Activated CD4-positive, CD25-positive, alpha-beta regulatory T cell treated with anti-CD3 and anti-CD28 coated beads, Interleukin-2, amount 50 U/mL, for 72 hours (primary cell): ENCODE measurements around the gene NHERF2.

ENCODE experiments used
- DNase-seq: peaks from one replicate; pipeline ENCODE4 v3.0.0; 2021

NHERF2 gene

GRCh38 chr16:2042171-2042985, 15.7 kb downstream of the NHERF2 start:
- DNase-seq = no peak

GRCh38 chr16:2042986-2043666, 16.4 kb downstream of the NHERF2 start:
- no peak for DNase-seq

GRCh38 chr16:2043667-2044451, 17.2 kb downstream of the NHERF2 start:
- DNase-seq = no peak

GRCh38 chr16:2044541-2044940, 17.8 kb downstream of the NHERF2 start:
- DNase-seq = no peak

- no peak for DNase-seq
Observed at GRCh38 chr16:2045965-2046892, 19.5 kb downstream of the NHERF2 start.

- no peak for DNase-seq
Observed at GRCh38 chr16:2046893-2047329, 20.2 kb downstream of the NHERF2 start.

- peak; percentile 96 for DNase-seq
Observed at GRCh38 chr16:2047330-2048115, 20.8 kb downstream of the NHERF2 start, which contains the start of the genes NTHL1 and TSC2. Gene NTHL1, minus strand, starts transcription at chr16:2047834. Its CDS starts 11 bp downstream, at chr16:2047823. Gene TSC2, plus strand, starts transcription at chr16:2047985. Its CDS starts 631 bp downstream, at chr16:2048616.

GRCh38 chr16:2048116-2048543, 21.4 kb downstream of the NHERF2 start:
- DNase-seq = no peak

- no peak for DNase-seq
Observed at GRCh38 chr16:2053211-2053610, 26.5 kb downstream of the NHERF2 start.

GRCh38 chr16:2053897-2054296, 27.2 kb downstream of the NHERF2 start:
- DNase-seq = no peak

GRCh38 chr16:2054543-2055245, 28.0 kb downstream of the NHERF2 start:
- no peak for DNase-seq

- DNase-seq = no peak
Observed at GRCh38 chr16:2056077-2056476, 29.4 kb downstream of the NHERF2 start.

GRCh38 chr16:2056681-2057407, 30.1 kb downstream of the NHERF2 start:
- no peak for DNase-seq

GRCh38 chr16:2057438-2057837, 30.7 kb downstream of the NHERF2 start:
- DNase-seq = no peak

GRCh38 chr16:2058420-2058819, 31.7 kb downstream of the NHERF2 start:
- no peak for DNase-seq

GRCh38 chr16:2058872-2059271, 32.2 kb downstream of the NHERF2 start:
- DNase-seq = no peak

GRCh38 chr16:2060346-2060745, 33.6 kb downstream of the NHERF2 start:
- DNase-seq = no peak

- no peak for DNase-seq
Observed at GRCh38 chr16:2061023-2061422, 34.3 kb downstream of the NHERF2 start.

GRCh38 chr16:2061526-2061925, 34.8 kb downstream of the NHERF2 start:
- no peak for DNase-seq

GRCh38 chr16:2062801-2063200, 36.1 kb downstream of the NHERF2 start:
- DNase-seq = no peak
